ENCODE results near the gene DLG5. TPM values are rescaled to one million over a fixed set of nuclear protein-coding genes. Genes with fewer than 3 reads are reported as not detected.

DLG5 gene
- total RNA-seq, 1 experiment from 2014 or later: 5.3 TPM

GRCh38 chr10:77886795-77887355 lies 39.7 kb downstream of the DLG5 start:
- in situ Hi-C loops (cut with HindIII; ENCODE audit: low pct_unique_long_range_greater_than_20kb, low sequenced_read_pairs): no loop called here
- no peak for DNase-seq (ENCODE audit: low read depth, low spot score)

DNA sequence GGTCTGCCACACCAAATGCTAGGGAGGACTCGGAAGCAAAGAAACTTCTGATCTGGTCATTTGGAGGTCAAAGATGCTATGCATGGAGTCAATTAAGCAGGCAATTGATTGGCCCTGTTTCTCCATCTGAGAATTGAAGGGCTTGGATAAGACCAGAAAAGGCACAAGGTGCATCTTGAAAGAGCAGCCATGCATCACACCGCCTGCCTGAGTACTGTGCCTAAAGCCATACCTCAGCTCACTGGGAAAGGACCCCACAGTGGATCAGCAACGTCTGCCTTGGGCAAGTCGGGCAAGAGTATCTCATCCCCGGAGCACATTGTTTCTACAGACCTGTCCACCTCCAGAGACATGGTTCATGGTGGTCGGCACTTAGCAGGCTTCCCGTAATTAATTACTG lies 42.4 kb downstream of the DLG5 start:
- in situ Hi-C loops (cut with HindIII; ENCODE audit: low pct_unique_long_range_greater_than_20kb, low sequenced_read_pairs): no loop called here
- DNase-seq (ENCODE audit: low read depth, low spot score): no peak

DNA sequence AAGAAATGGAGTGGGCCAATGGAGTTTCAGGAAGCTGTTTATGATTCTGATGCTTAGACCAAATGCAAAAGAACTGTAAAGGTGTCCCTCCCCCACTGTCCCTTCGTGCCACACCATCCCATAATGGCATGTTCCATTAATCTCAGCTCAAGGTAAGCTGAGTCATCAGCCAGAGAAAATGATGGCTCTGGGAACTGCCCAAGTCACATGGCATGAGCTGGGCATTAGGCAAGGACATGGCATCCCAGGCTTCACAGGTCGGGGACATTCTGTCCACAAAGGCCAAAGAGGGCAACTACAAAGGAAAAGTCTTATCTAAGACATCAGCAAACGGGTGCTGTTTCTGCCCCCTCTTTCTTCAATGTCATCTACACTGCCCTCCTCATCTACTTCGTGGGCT lies 44.9 kb downstream of the DLG5 start:
- DNase-seq (ENCODE audit: low read depth, low spot score): no peak
- in situ Hi-C loops (cut with HindIII; ENCODE audit: low pct_unique_long_range_greater_than_20kb, low sequenced_read_pairs): no loop called here

GRCh38 chr10:77881222-77881621 lies 45.3 kb downstream of the DLG5 start:
- no peak for DNase-seq (ENCODE audit: low read depth, low spot score)
- in situ Hi-C loops (cut with HindIII; ENCODE audit: low pct_unique_long_range_greater_than_20kb, low sequenced_read_pairs): no loop called here

DNA sequence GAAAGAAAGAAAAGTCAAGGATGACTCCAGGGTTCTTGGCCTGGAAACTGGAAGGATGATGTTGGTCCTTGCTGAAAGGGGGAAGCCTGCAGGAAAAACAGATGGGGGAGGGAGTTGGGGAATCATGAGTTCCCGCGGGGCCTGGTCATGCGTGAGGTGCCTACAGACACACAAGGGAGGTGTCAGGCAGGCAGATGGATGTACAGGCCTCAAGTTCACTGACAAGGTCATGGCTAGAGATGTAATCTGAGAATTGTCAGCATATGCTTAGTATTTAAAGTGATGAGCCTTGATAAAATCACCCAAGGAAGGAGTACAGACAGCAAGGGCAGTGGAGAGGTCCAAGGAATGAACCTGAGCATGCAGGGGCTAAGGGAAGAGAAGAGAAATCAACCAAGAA lies 46.8 kb downstream of the DLG5 start:
- no peak for DNase-seq (ENCODE audit: low read depth, low spot score)
- in situ Hi-C loops (cut with HindIII; ENCODE audit: low pct_unique_long_range_greater_than_20kb, low sequenced_read_pairs): no loop called here

- DNase-seq (ENCODE audit: low read depth, low spot score): no peak
- in situ Hi-C loops (cut with HindIII; ENCODE audit: low pct_unique_long_range_greater_than_20kb, low sequenced_read_pairs): no loop called here
Measured at GRCh38 chr10:77879065-77879464, 47.5 kb downstream of the DLG5 start.

- in situ Hi-C loops (cut with HindIII; ENCODE audit: low pct_unique_long_range_greater_than_20kb, low sequenced_read_pairs): no loop called here
- DNase-seq (ENCODE audit: low read depth, low spot score): no peak
Measured at GRCh38 chr10:77877441-77878344, 48.9 kb downstream of the DLG5 start.

DNA sequence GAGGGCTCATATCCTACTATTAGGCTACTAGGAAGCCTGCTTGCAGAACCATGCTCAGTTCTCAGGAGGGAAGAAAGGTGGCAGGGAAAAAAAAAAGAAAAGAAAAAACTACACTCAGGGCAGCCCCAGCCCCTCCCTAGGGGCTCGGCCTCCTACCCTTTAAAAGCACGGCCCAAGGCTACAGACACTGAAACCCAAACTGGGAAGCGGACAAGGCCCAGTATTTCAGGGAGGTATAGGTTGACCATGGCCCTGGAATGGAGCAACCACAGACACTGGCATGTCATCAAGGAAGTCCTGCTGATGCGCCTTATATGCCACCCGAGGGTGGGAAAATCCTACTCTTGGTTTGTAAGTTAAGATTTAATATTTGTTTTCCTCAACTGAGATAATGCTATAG lies 50.8 kb downstream of the DLG5 start:
- DNase-seq (ENCODE audit: low read depth, low spot score): no peak

GRCh38 chr10:77874872-77875271 lies 51.7 kb downstream of the DLG5 start:
- DNase-seq (ENCODE audit: low read depth, low spot score): no peak
- in situ Hi-C loops (cut with HindIII; ENCODE audit: low pct_unique_long_range_greater_than_20kb, low sequenced_read_pairs): no loop called here

More for the DNA sequence above, 50.8 kb downstream of the DLG5 start:
- in situ Hi-C loops (cut with HindIII; ENCODE audit: low pct_unique_long_range_greater_than_20kb, low sequenced_read_pairs): no loop called here

GRCh38 chr10:77873536-77874380 lies 52.8 kb downstream of the DLG5 start:
- in situ Hi-C loops (cut with HindIII; ENCODE audit: low pct_unique_long_range_greater_than_20kb, low sequenced_read_pairs): no loop called here
- DNase-seq (ENCODE audit: low read depth, low spot score): no peak

- in situ Hi-C loops (cut with HindIII; ENCODE audit: low pct_unique_long_range_greater_than_20kb, low sequenced_read_pairs): no loop called here
- DNase-seq (ENCODE audit: low read depth, low spot score): no peak
Measured at GRCh38 chr10:77872947-77873535, 53.5 kb downstream of the DLG5 start.

DNA sequence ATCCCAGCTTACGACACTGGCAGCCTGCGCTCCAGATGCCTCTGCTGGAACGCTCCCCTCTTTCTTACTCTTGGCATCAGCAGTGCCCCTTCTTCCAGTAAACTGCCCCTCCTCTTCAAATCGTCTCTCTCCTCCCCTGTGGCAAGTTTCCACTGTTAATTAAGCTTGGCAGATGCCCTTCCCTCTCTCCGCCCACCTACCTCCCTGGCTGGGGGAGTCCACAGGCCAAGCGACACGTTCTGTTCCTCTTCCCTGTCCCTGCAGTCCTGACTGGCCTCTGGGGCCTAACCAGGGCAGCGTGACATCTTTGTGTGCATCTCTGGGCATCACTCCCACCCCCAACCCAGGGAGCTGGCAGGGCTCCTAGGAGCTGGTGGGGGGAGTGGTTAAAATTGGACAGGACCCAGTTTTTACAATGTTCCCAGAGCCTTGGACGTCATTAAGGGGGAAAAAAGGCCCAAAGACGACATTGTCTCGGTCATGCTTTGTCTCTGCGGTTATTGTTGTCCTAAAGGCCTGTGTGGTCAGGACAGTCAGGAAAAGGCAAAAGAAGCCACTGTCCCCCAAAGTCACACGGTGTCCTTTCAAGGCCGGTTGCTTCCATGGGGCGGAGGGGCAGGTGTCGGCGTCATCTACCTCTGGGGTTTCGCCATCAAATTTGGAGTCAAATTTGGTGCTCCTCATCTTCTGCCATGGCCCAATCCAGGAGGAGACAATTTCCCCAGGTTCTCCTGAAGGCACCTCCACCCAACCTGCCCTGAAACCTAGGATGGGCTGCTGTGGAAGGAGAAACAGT lies 54.2 kb downstream of the DLG5 start:
- in situ Hi-C loops (cut with HindIII; ENCODE audit: low pct_unique_long_range_greater_than_20kb, low sequenced_read_pairs): no loop called here
- no peak for DNase-seq (ENCODE audit: low read depth, low spot score)

DNA sequence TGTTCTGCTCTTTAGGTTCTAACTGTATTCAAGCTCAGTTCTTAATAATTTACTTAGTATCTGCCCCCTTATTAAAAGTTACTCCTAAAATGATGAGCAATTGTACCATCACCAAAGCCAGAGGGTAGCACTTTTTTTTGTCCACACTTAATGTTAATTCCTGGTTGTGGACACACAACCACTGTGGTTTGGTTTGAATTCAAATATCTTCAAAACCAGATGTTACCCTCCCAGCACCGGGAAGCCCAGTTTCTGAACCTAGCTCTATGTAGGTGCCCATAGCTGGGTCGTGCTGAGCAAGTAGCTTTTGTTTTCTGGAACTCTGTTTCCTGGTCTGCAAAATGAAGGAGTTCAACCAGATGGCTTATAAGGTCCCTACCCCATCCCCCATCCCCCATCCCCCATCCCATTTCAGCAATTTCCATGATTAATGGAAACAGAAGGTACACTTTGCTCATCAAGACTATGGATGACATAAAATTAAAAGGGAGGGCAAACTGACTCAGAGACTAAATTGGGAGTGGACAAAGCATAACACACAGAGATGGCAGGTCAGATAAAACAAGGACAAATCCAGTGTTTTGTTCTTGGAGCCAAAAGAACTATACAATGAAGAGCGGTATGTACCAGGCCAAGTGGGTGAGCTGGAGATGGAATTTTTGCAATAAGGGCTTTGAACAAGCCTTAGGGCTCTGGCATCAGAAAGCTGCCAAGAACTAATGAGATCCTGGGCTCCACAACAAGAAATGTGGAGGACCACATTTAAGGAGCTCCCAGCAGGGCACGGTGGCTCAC lies 56.7 kb downstream of the DLG5 start:
- no peak for DNase-seq (ENCODE audit: low read depth, low spot score)

DNA sequence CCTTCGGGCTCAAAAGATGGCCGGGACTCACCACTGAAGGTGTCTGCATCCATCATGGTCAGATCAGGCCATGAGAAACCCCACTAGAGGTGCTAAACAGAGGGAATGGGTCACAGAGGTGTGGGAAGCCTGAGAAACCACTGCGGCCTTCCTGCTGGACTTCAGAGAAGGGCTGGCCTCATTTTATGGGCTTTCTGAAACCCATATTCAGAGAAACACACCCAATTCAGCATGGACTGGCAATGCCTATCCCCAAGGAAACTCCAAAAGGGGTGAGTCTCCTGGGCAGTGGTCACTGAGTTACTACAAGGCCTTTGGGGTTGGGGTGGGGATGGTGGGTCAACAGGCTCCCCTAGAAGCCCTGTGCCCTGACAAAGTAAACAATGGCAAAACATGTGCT lies 58.0 kb downstream of the DLG5 start:
- in situ Hi-C loops (cut with HindIII; ENCODE audit: low pct_unique_long_range_greater_than_20kb, low sequenced_read_pairs): no loop called here
- no peak for DNase-seq (ENCODE audit: low read depth, low spot score)

More for the DNA sequence above, 56.7 kb downstream of the DLG5 start:
- in situ Hi-C loops (cut with HindIII; ENCODE audit: low pct_unique_long_range_greater_than_20kb, low sequenced_read_pairs): no loop called here

- in situ Hi-C loops (cut with HindIII; ENCODE audit: low pct_unique_long_range_greater_than_20kb, low sequenced_read_pairs): no loop called here
- no peak for DNase-seq (ENCODE audit: low read depth, low spot score)
Measured at GRCh38 chr10:77867124-77867719, 59.3 kb downstream of the DLG5 start.

- no peak for DNase-seq (ENCODE audit: low read depth, low spot score)
- in situ Hi-C loops (cut with HindIII; ENCODE audit: low pct_unique_long_range_greater_than_20kb, low sequenced_read_pairs): no loop called here
Measured at GRCh38 chr10:77866598-77866997, 60.0 kb downstream of the DLG5 start.

Data from SK-MEL-5 (cell line).